HepG2 (cell line): ENCODE results near the gene C2orf92. TPM values are rescaled to one million over a fixed set of nuclear protein-coding genes. Genes with fewer than 3 reads are reported as not detected.

Experiments
- AHDC1 ChIP-seq: sonication (generic); formaldehyde crosslinking; IDR thresholded peaks from 2 replicates; pipeline ENCODE4 v1.5.1; 2020; ENCODE audit warnings: mild to moderate bottlenecking, missing genetic modification reagents, borderline replicate concordance
- ATF2 ChIP-seq: sonication (generic); formaldehyde crosslinking; IDR thresholded peaks from 2 replicates; pipeline ENCODE4 v1.4.0; 2020; ENCODE audit warnings: missing genetic modification reagents
- ATF5 ChIP-seq: sonication (generic); formaldehyde crosslinking; IDR thresholded peaks from 2 replicates; pipeline ENCODE4 v1.4.0; 2020; ENCODE audit warnings: mild to moderate bottlenecking, low read depth, missing genetic modification reagents
- CBX2 ChIP-seq, 2 experiments: fragments of 200-600 bp in 1 of 2; sonication (generic); formaldehyde crosslinking in 1 of 2; IDR thresholded peaks; 2 replicates each; pipeline versions ENCODE4 v1.7.0 to v1.8.1; 2018 to 2022; ENCODE audit warnings: low read depth in 2 of 2, low read length in 1 of 2, mild to moderate bottlenecking in 1 of 2, missing genetic modification reagents in 1 of 2
- FOSL2 ChIP-seq: sonication (generic); formaldehyde crosslinking; IDR thresholded peaks from 2 replicates; pipeline ENCODE4 v1.4.0; 2020; ENCODE audit warnings: missing genetic modification reagents
- RARA ChIP-seq: IDR thresholded peaks from 2 replicates; pipeline ENCODE4 v1.6.1; 2016; ENCODE audit warnings: missing genetic modification reagents, missing compliant biosample characterization
- SALL1 ChIP-seq: sonication (generic); formaldehyde crosslinking; IDR thresholded peaks from 2 replicates; pipeline ENCODE4 v1.8.0; 2022; ENCODE audit warnings: mild to moderate bottlenecking, missing genetic modification reagents
- TRIM24 ChIP-seq: sonication (generic); formaldehyde crosslinking; IDR thresholded peaks from 2 replicates; pipeline ENCODE4 v1.8.0; 2022; ENCODE audit warnings: mild to moderate bottlenecking, missing genetic modification reagents
- ZBTB38 ChIP-seq: sonication (generic); formaldehyde crosslinking; IDR thresholded peaks from 2 replicates; pipeline ENCODE4 v1.5.1; 2020; ENCODE audit warnings: mild to moderate bottlenecking, missing genetic modification reagents
- ZFP91 ChIP-seq: sonication (generic); formaldehyde crosslinking; IDR thresholded peaks from 2 replicates; pipeline ENCODE4 v1.9.0; 2022; ENCODE audit warnings: missing genetic modification reagents, mild to moderate bottlenecking, borderline replicate concordance
- ZNF296 ChIP-seq: sonication (generic); formaldehyde crosslinking; conservative IDR thresholded peaks from 2 replicates; pipeline ENCODE4 v1.5.0; 2020; ENCODE audit warnings: mild to moderate bottlenecking, missing genetic modification reagents
- ZNF496 ChIP-seq: sonication (generic); formaldehyde crosslinking; IDR thresholded peaks from 2 replicates; pipeline ENCODE4 v1.8.1; 2023; ENCODE audit warnings: mild to moderate bottlenecking, moderate library complexity, missing genetic modification reagents; ENCODE audit not compliant: insufficient replicate concordance
- ZNF607 ChIP-seq: sonication (generic); formaldehyde crosslinking; IDR thresholded peaks from 2 replicates; pipeline ENCODE4 v1.5.1; 2020; ENCODE audit warnings: missing genetic modification reagents, mild to moderate bottlenecking, borderline replicate concordance
- ZNF615 ChIP-seq: sonication (generic); formaldehyde crosslinking; IDR thresholded peaks from 2 replicates; pipeline ENCODE4 v1.5.0; 2020; ENCODE audit warnings: mild to moderate bottlenecking, missing genetic modification reagents, borderline replicate concordance
- ZNF687 ChIP-seq: sonication (generic); formaldehyde crosslinking; IDR thresholded peaks from 2 replicates; pipeline ENCODE4 v1.5.1; 2020; ENCODE audit warnings: mild to moderate bottlenecking, missing genetic modification reagents, moderate library complexity
- polyA plus RNA-seq, 8 experiments: library from polyadenylated mRNA; depleted of rRNA in 3 of 8; stranded (reverse) in 7 of 8; unstranded in 1 of 8; fragments of >200 nt; fragmentation: Illumina TruSeq in 4 of 8; extraction: Trizol in 4 of 8; gene quantifications; 2 replicates each; pipeline versions ENCODE4 v1.2.1 to v1.2.3, GENCODE V29; 2011 to 2016; ENCODE audit warnings: low read depth in 4 of 8, missing spikeins in 1 of 8, mixed read lengths in 1 of 8; ENCODE audit not compliant: insufficient read depth in 1 of 8
- total RNA-seq, 5 experiments: library from RNA; depleted of rRNA; stranded (reverse); fragments of >200 nt; fragmentation: Illumina TruSeq; extraction: Trizol; gene quantifications; 2 replicates each; pipeline ENCODE4 v1.2.3, GENCODE V29; 2016; ENCODE audit warnings: low read depth in 1 of 5

The C2orf92 gene
- total and polyA plus RNA-seq, 2 of the 13 experiments (the other 11 are each of a cell fraction or from before 2014, with no cell fraction given), result 4.9 to 5.0 TPM

GRCh38 chr2:97743913-97744312 lies 74.4 kb downstream of the C2orf92 start (continued):
- no peak for TF ChIP-seq ATF2 (CRISPR knock-in tag)
- TF ChIP-seq FOSL2, result no peak
- TF ChIP-seq ZNF687 (CRISPR knock-in tag), result peak; percentile 40
- no peak for TF ChIP-seq ZFP91 (CRISPR knock-in tag)
- TF ChIP-seq TRIM24 (CRISPR knock-in tag), result peak; percentile 53; the same call in 1 of the 2 replicates
- TF ChIP-seq RARA (CRISPR knock-in tag), result peak; percentile 41; the same call in 1 of the 2 replicates
- no peak for TF ChIP-seq ZNF496 (CRISPR knock-in tag)
- TF ChIP-seq ZBTB38, result 0 out of 2 replicates have a peak, but pooled peaks have one; percentile 44
- TF ChIP-seq ZNF607, result no peak
- TF ChIP-seq ATF5 (CRISPR knock-in tag), result no peak
- TF ChIP-seq SALL1 (CRISPR knock-in tag), result peak; percentile 43; the same call in 1 of the 2 replicates
- no peak for TF ChIP-seq ZNF615 (CRISPR knock-in tag)
- no peak for TF ChIP-seq AHDC1 (CRISPR knock-in tag)
- TF ChIP-seq CBX2 (IDR thresholded peaks at IDR 0.05; ENCODE audit: low read depth, low read length), result no peak
- no peak for TF ChIP-seq CBX2 (CRISPR knock-in tag; IDR thresholded peaks at IDR 0.05; ENCODE audit: low read depth)
- no peak for TF ChIP-seq ZNF296 (CRISPR knock-in tag)
